ENCODE measurements around the gene EMB. TPM values are rescaled to one million over a fixed set of nuclear protein-coding genes. Genes with fewer than 3 reads are reported as not detected.

Gene EMB
- total and polyA plus RNA-seq, 2 of the 8 experiments (the other 6 are each of a cell fraction or from before 2014, with no cell fraction given) = 29.3 to 48.4 TPM

DNA sequence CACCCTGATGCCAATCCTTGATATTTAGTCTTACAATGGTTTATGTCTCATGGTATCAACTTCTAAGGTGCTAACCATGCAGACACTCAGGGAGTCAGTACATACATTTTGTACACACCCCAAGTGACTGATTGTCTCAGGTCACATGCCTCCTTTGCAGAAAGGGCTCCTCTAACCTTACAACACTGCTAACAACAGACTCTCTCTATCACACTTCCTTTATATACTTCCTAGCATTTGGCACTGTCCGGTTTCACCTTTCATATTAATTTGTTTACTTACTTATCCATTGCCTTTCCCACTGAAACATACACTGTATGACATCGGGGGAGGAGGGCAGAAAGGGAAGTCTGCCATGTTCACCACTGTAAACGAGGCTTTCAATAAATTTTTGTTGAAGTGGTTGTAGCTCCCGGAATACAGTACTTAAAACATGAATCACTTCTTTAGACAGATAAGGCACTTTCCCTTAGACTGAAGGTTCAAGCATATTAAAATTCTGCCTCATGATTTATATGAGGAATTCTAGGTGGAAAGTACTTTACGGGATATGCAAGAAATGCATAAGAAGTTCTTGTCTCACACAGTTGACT lies 20.6 kb downstream of the EMB start:
- no peak for DNase-seq (ENCODE audit: low read depth in 1 of 2, low spot score in 2 of 2)

More for the DNA sequence above, 20.6 kb downstream of the EMB start:
- H2BK5ac ChIP-seq (ENCODE audit: low read depth, low read length) = no peak overlapping the region
- H4K20me1 ChIP-seq (replicated peaks in 1 of 2; ENCODE audit: control insufficient read depth in 1 of 2, insufficient read depth in 2 of 2, low read length in 2 of 2) = no peaks in the 10 kb centered on the region
- no peak overlapping the region for H2BK12ac ChIP-seq (ENCODE audit: low read depth, low read length)
- H3K27ac ChIP-seq (ENCODE audit: low read depth, low read length) = no peak overlapping the region
- no peaks in the 10 kb centered on the region for H3K36me3 ChIP-seq (ENCODE audit: control insufficient read depth in 2 of 4, insufficient read depth in 4 of 4, low read length in 3 of 4)
- H4K91ac ChIP-seq (replicated peaks; ENCODE audit: insufficient read length, low read length) = no peak overlapping the region
- H3K79me2 ChIP-seq (ENCODE audit: control insufficient read depth in 1 of 2, insufficient read depth in 2 of 2, low read length in 2 of 2) = peaks cover 0 to 5% of the 10 kb centered on the region in 2 experiments; a peak in 2 of 4 replicates
- H3K56ac ChIP-seq (replicated peaks; ENCODE audit: insufficient read length, low read depth, low read length) = no peak overlapping the region
- H3K27me3 ChIP-seq (replicated peaks in 1 of 4; ENCODE audit: control insufficient read depth in 3 of 4, extremely low read depth in 1 of 4, insufficient read depth in 3 of 4, low read length in 3 of 4) = no peaks in the 10 kb centered on the region
- 96% methylated on average over 5 of the region's 5 CpGs; no CpG with 5 or more reads in 1 of the 2 experiments for WGBS, 2 experiments (ENCODE audit: extremely low coverage in 1 of 2, insufficient coverage in 1 of 2, insufficient read length in 1 of 2, insufficient replicate concordance in 2 of 2, low coverage in 1 of 2, low lambda C conversion rate in 2 of 2, missing lambda C conversion rate in 1 of 2)
- TF ChIP-seq SRF (IDR thresholded peaks at IDR 0.05; ENCODE audit: low read depth, low read length) = no peak
- TF ChIP-seq TBP (IDR thresholded peaks at IDR 0.05; ENCODE audit: low read depth, low read length) = no peak
- no peak for TF ChIP-seq TAF7 (optimal IDR thresholded peaks at IDR 0.05; ENCODE audit: borderline replicate concordance, low read depth, low read length)
- no peak for TF ChIP-seq ASH2L (IDR thresholded peaks at IDR 0.05; ENCODE audit: low read length)
- TF ChIP-seq MAFK (IDR thresholded peaks at IDR 0.05; ENCODE audit: low read depth, low read length) = no peak
- no peak for TF ChIP-seq SIRT6 (IDR thresholded peaks at IDR 0.05; ENCODE audit: low read length)
- TF ChIP-seq CBX8 (IDR thresholded peaks at IDR 0.05; ENCODE audit: borderline replicate concordance, low read depth, low read length) = no peak
- no peak overlapping the region for H4K5ac ChIP-seq (ENCODE audit: insufficient read length, low read depth, low read length)
- H3K23ac ChIP-seq (ENCODE audit: insufficient read length) = no peak overlapping the region
- no peak overlapping the region for H2AFZ ChIP-seq (ENCODE audit: low read length)
- H2BK120ac ChIP-seq (replicated peaks; ENCODE audit: low read depth, low read length) = no peak overlapping the region
- H3K4me3 ChIP-seq (ENCODE audit: extremely low read depth in 1 of 4, insufficient read depth in 2 of 4, low read depth in 3 of 4, low read length in 4 of 4) = no peak overlapping the region
- no peak overlapping the region for H3K9ac ChIP-seq (replicated peaks in 1 of 4; ENCODE audit: extremely low read depth in 1 of 4, low read depth in 3 of 4, low read length in 3 of 4)
- CTCF ChIA-PET (ENCODE audit: partially characterized antibody) = no interaction called here
- POLR2A ChIA-PET (ENCODE audit: partially characterized antibody) = no interaction called here
- H2AK5ac ChIP-seq (ENCODE audit: low read depth, low read length) = no peak overlapping the region
- H2BK20ac ChIP-seq (ENCODE audit: low read length) = no peak overlapping the region
- H3K23me2 ChIP-seq (ENCODE audit: low read depth, low read length) = no peaks in the 10 kb centered on the region
- no peaks in the 10 kb centered on the region for H3K4me1 ChIP-seq (replicated peaks in 1 of 4; ENCODE audit: control insufficient read depth in 3 of 4, insufficient read depth in 4 of 4, low read length in 3 of 4)
- no peak overlapping the region for H4K8ac ChIP-seq (ENCODE audit: extremely low read depth, insufficient read depth, low read length)
- no peaks in the 10 kb centered on the region for H3K79me1 ChIP-seq (ENCODE audit: low read depth, low read length)
- FAIRE-seq = no peak
- no peak overlapping the region for H3K18ac ChIP-seq (ENCODE audit: extremely low read depth, low read length)
- no peak overlapping the region for H3K4me2 ChIP-seq (ENCODE audit: insufficient read depth in 1 of 2, low read depth in 2 of 2, low read length in 2 of 2)
- no peak overlapping the region for H3K14ac ChIP-seq (ENCODE audit: insufficient read length)
- H2BK15ac ChIP-seq (ENCODE audit: low read length) = no peak overlapping the region
- H3K4ac ChIP-seq (replicated peaks; ENCODE audit: insufficient read length, low read depth, low read length) = no peak overlapping the region
- no peaks in the 10 kb centered on the region for H3K9me3 ChIP-seq (ENCODE audit: insufficient read depth in 2 of 2, low read depth in 1 of 2, low read length in 1 of 2)

Data from H1 (cell line).